CD4-positive, alpha-beta T cell (primary cell): ENCODE results near the gene TPGS1. TPM values are rescaled to one million over a fixed set of nuclear protein-coding genes. Genes with fewer than 3 reads are reported as not detected.
A peak's percentile ranks its signal among the peaks of the same experiment; 100 is the strongest.

Experiments
- ATAC-seq: fragments of 200-7000 bp; cut with Tn5 transposase; one replicate; pipeline ENCODE4 v1.10.0; 2022; ENCODE audit warnings: mild to moderate bottlenecking; ENCODE audit not compliant: poor library complexity
- CTCF ChIA-PET: fragments of 350-600 bp; sonication (Branson Sonifier 250); formaldehyde crosslinking; loops from one replicate; lab custom pipeline; 2021; ENCODE audit warnings: antibody characterized with exemption, inconsistent platforms; lab: Charles Lee
- POLR2A ChIA-PET: fragments of 350-600 bp; sonication (Branson Sonifier 250); formaldehyde crosslinking; loops from one replicate; lab custom pipeline; 2021; ENCODE audit warnings: antibody characterized with exemption, inconsistent platforms; lab: Charles Lee
- DNase-seq, 14 experiments: peaks; one replicate each; pipeline ENCODE4 v3.0.0-alpha.2; 2013 to 2020; ENCODE audit warnings: mixed read lengths in 2 of 14
- H3K27ac ChIP-seq, 2 donors: one replicate each; pipeline versions ENCODE4 v1.5.1 to v1.7.0; 2013; ENCODE audit warnings: low read length in 2 of 2, low read depth in 1 of 2, mild to moderate bottlenecking in 1 of 2
- H3K27me3 ChIP-seq, 2 experiments: 1 replicate in 1 of 2; 2 replicates in 1 of 2; pipeline versions ENCODE4 v1.6.1 to v1.7.0; 2013; ENCODE audit warnings: low read length in 2 of 2, control low read depth in 1 of 2, mild to moderate bottlenecking in 1 of 2, moderate library complexity in 1 of 2; ENCODE audit not compliant: insufficient read depth in 2 of 2, control insufficient read depth in 1 of 2
- H3K36me3 ChIP-seq: one replicate; pipeline ENCODE4 v1.6.1; 2013; ENCODE audit warnings: low read length, control low read depth; ENCODE audit not compliant: insufficient read depth
- H3K4me1 ChIP-seq: one replicate; pipeline ENCODE4 v1.6.1; 2013; ENCODE audit warnings: low read length, control low read depth; ENCODE audit not compliant: insufficient read depth
- H3K4me3 ChIP-seq: one replicate; pipeline ENCODE4 v1.5.1; 2013; ENCODE audit warnings: mild to moderate bottlenecking, low read length, moderate library complexity
- H3K9me3 ChIP-seq, 2 experiments: 1 replicate in 1 of 2; 2 replicates in 1 of 2; pipeline versions ENCODE4 v1.6.1 to v1.7.0; 2013; ENCODE audit warnings: low read length in 2 of 2, mild to moderate bottlenecking in 2 of 2, control low read depth in 1 of 2, moderate library complexity in 1 of 2; ENCODE audit not compliant: control insufficient read depth in 1 of 2, insufficient read depth in 1 of 2
- H3K27ac Mint-ChIP-seq: one replicate; pipeline ENCODE4 v1.8.0; 2020; ENCODE audit warnings: mixed read lengths
- H3K27me3 Mint-ChIP-seq: one replicate; pipeline ENCODE4 v1.8.0; 2021; ENCODE audit warnings: mixed read lengths
- H3K36me3 Mint-ChIP-seq: one replicate; pipeline ENCODE4 v1.8.0; 2021; ENCODE audit warnings: low read depth, mixed read lengths
- H3K4me1 Mint-ChIP-seq: one replicate; pipeline ENCODE4 v1.8.0; 2021; ENCODE audit warnings: low read depth, mixed read lengths
- H3K4me3 Mint-ChIP-seq: one replicate; pipeline ENCODE4 v1.8.0; 2020; ENCODE audit warnings: mild to moderate bottlenecking, mixed read lengths
- H3K9me3 Mint-ChIP-seq: one replicate; pipeline ENCODE4 v1.8.0; 2020; ENCODE audit warnings: mixed read lengths
- intact Hi-C, 2 experiments: fragments of 100-400 bp; cut with DNase I in 1 of 2; cut with micrococcal nuclease in 1 of 2; formaldehyde crosslinking; loops; one replicate each; pipeline versions ENCODE4 v1.15.1 to v1.9.0; 2023 to 2025; cut with DNase I, micrococcal nuclease
- total RNA-seq, 174 experiments: library from RNA in 2 of 174; stranded (reverse) in 2 of 174; gene quantifications; one replicate each; pipeline ENCODE4 v1.2.3 and lab custom pipeline; 2021 to 2026
- TF ChIP-seq, protein P1 (sequence below): fragments of 200-600 bp; IDR thresholded peaks from one replicate; pipeline ENCODE4 v1.8.0; 2022; ENCODE audit warnings: antibody characterized with exemption, mild to moderate bottlenecking

TPGS1 gene
- total RNA-seq, 2 experiments from 2014 or later: 17.2 to 18.2 TPM

DNA sequence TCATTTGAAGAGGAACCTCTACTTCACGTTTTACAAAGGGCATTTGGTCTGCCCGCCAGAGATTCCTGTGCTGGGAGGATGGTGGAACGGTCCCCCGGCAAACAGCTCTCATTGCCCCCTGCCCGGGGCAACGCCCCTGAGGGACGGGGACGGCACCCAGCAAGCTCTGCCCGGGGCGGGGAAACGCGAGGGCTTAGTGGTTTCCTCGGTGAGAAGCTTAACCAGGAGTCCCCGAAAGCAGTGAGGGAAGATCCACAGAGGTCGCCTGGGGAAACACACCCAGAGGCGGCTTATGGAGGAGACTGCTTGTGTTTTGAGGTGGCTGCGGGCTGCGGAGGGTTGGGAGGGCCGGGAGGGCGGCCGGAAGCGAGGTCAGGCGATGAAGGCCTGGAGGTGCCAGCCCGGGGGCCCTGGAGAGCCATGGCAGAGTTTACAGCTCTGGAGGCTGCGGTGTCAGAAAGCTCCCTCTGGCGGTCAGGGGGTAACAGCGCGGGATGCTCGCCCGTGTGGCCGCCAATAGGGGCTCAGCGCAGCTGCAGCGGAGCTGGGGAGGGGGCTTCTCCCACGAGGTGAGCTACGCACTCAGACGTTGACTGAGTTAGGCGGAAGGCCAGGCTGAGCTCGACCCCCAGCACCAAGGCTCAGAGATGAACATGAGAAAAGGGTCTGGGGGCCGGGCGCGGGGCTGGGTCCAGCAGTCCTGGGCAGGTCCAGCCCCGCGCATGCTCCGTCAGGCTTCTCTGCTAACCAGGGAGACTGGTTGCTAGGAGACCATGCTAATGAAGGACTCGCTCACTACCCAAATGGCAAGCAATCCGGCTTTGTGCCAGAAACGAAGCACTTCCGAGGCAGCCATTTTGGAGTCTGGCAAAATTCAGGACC is 652 bp upstream of the TPGS1 start:
- peak; percentile 85 to 98 (median 92) for DNase-seq
- ChIA-PET POLR2A (interaction anchor here (0.8 to 2.0 kb wide), 11 partner anchors 9 to 174 kb away, joined by 3 to 34 read pairs (median 4); partner anchors contain the start of genes CDC34 and RNF126), CTCF (interaction anchor here (0.6 to 2.0 kb wide), 16 partner anchors 9 to 173 kb away, joined by 3 to 25 read pairs (median 4); partner anchors contain the start of genes CDC34, MADCAM1 and MIER2)
- Histone ChIP-seq H3K4me1 (peaks cover 55% of the 10 kb centered on the region), H3K27me3 (no peaks in the 10 kb centered on the region), H3K27ac (peak overlapping the region; percentile 88 to 99), H3K4me3 (peak overlapping the region; percentile 91), H3K9me3 (no peaks in the 10 kb centered on the region), H3K36me3 (peaks cover 9% of the 10 kb centered on the region)
- peak; percentile 52 for ATAC-seq
- Mint-ChIP-seq H3K9me3 (no peaks in the 10 kb centered on the region), H3K36me3 (peaks cover 17% of the 10 kb centered on the region), H3K27ac (peak overlapping the region; percentile 94), H3K4me3 (peak overlapping the region; percentile 98), H3K27me3 (no peaks in the 10 kb centered on the region), H3K4me1 (peaks cover 37% of the 10 kb centered on the region)
- intact Hi-C loops: loop anchor here (1.0 to 10.0 kb wide), 9 partner anchors 17 to 291 kb away; partner anchors contain the start of genes BSG (in 2 of the 2), CDC34 (in 1 of the 2), MIER2 (in 1 of the 2) and PLPP2 (in 1 of the 2)
- TF ChIP-seq, protein P1, sequence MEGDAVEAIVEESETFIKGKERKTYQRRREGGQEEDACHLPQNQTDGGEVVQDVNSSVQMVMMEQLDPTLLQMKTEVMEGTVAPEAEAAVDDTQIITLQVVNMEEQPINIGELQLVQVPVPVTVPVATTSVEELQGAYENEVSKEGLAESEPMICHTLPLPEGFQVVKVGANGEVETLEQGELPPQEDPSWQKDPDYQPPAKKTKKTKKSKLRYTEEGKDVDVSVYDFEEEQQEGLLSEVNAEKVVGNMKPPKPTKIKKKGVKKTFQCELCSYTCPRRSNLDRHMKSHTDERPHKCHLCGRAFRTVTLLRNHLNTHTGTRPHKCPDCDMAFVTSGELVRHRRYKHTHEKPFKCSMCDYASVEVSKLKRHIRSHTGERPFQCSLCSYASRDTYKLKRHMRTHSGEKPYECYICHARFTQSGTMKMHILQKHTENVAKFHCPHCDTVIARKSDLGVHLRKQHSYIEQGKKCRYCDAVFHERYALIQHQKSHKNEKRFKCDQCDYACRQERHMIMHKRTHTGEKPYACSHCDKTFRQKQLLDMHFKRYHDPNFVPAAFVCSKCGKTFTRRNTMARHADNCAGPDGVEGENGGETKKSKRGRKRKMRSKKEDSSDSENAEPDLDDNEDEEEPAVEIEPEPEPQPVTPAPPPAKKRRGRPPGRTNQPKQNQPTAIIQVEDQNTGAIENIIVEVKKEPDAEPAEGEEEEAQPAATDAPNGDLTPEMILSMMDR: peak; percentile 99

DNA sequence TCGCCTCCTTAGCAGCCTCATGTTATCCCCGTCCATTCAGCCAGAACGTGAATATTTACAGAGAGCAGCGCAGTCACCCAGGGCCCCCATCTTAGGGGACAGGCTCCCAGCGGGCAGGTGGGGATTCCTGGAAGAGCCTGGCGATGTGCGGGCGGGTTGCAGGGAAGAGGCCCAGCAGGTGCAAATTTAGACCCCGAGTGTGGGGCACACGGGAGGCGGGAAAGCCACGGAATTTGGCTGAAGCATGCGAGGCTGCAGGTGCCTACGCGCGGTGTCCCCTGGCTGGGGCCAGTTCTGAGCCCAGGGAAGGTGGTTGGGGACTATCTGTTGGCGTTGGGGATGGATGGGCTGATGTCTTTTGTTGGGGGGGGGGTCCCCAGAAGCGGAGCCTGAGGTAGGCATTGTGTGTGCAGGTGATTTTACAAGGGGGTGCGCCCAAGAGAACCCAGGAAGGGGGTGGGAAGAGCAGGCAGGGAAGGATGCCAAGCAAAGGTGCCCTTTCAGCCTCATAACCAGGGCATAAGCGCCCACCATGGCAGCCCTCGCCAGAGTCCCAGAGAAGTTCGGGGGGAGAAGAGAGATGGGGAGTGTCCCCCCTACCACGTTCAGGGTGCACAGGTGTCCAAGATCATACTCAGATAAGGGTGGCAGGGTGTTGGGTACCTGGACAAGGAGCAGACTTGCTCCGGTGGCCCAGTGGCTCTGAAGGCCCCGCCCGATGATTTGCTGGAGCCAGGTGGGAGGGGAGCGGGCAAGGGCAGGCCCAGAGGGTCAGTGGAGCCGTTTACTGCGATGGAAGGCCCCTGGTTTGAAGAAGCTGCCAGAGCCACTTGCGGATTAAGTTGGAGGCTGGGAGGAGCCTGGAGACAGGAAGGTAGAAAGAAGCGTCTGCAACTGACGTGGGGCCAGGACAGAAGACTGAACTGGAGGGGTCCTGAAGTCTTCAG is 1.2 kb downstream of the TPGS1 start:
- Mint-ChIP-seq H3K27me3 (no peaks in the 10 kb centered on the region), H3K4me3 (peak overlapping the region; percentile 98), H3K27ac (peak overlapping the region; percentile 94), H3K9me3 (no peaks in the 10 kb centered on the region), H3K36me3 (peaks cover 17% of the 10 kb centered on the region), H3K4me1 (peaks cover 43% of the 10 kb centered on the region)
- DNase-seq: peak in 1 of 14 experiments; percentile 49
- H3K4me3 ChIP-seq: peak overlapping the region; percentile 91
- H3K27me3 ChIP-seq: no peaks in the 10 kb centered on the region
- POLR2A ChIA-PET: interaction anchor here (3.7 kb wide), 1 partner anchor 12 kb away, joined by 35 read pairs; no protein-coding TSS in a partner anchor
- H3K9me3 ChIP-seq: peaks cover 0 to 6% of the 10 kb centered on the region in 2 experiments
- intact Hi-C loops: loop anchor here in 1 of 2 experiments (5.0 to 10.0 kb wide), 4 partner anchors 64 to 289 kb away; partner anchors contain the start of genes BSG, MIER2, PLPP2 and PTBP1
- TF ChIP-seq, protein P1: no peak
- CTCF ChIA-PET: no interaction called here
- H3K36me3 ChIP-seq: peaks cover 9% of the 10 kb centered on the region
- peak overlapping the region; percentile 60 to 88 for H3K27ac ChIP-seq
- peaks cover 74% of the 10 kb centered on the region for H3K4me1 ChIP-seq
- ATAC-seq: no peak
